Brain microvascular endothelial cell (primary cell): ENCODE measurements around the gene ARPC2.

Source experiments
- DNase-seq: peaks from one replicate; pipeline ENCODE4 v3.0.0-alpha.2; 2020
- H3K27ac ChIP-seq: fragments of 250-450 bp; sonication (Bioruptor Pico); 2 replicates; pipeline ENCODE4 v1.5.1; 2020; ENCODE audit warnings: mild to moderate bottlenecking, moderate library complexity
- H3K27me3 ChIP-seq: fragments of 250-450 bp; sonication (Bioruptor Pico); replicated peaks from 2 replicates; pipeline ENCODE4 v1.5.1; 2020; ENCODE audit warnings: mild to moderate bottlenecking
- H3K36me3 ChIP-seq: fragments of 250-450 bp; sonication (Bioruptor Pico); replicated peaks from 2 replicates; pipeline ENCODE4 v1.5.1; 2020; ENCODE audit warnings: mild to moderate bottlenecking
- H3K4me3 ChIP-seq: 2 replicates; pipeline ENCODE4 v1.5.1; 2011; ENCODE audit warnings: low read depth, mild to moderate bottlenecking, control low read depth, low read length, moderate library complexity
- in situ Hi-C: cut with HindIII; loops from 2 replicates; pipeline ENCODE4 v1.10.0; 2017; ENCODE audit warnings: low sequenced_read_pairs, low pct_ligation_motif_present
- TF ChIP-seq, protein P1 (sequence below): IDR thresholded peaks from 2 replicates; pipeline ENCODE4 v1.5.1; 2011; ENCODE audit warnings: low read depth, mild to moderate bottlenecking, moderate library complexity, low read length, control low read depth, inconsistent platforms; ENCODE audit errors: missing control alignments

The ARPC2 gene

GRCh38 chr2:218234521-218234920 is 17.5 kb downstream of the ARPC2 start:
- Histone ChIP-seq H3K27me3 (no peaks in the 10 kb centered on the region), H3K27ac (no peak overlapping the region), H3K4me3 (no peak overlapping the region), H3K36me3 (peaks cover 88% of the 10 kb centered on the region)
- DNase-seq = no peak
- in situ Hi-C loops = no loop called here
- TF ChIP-seq, protein P1, sequence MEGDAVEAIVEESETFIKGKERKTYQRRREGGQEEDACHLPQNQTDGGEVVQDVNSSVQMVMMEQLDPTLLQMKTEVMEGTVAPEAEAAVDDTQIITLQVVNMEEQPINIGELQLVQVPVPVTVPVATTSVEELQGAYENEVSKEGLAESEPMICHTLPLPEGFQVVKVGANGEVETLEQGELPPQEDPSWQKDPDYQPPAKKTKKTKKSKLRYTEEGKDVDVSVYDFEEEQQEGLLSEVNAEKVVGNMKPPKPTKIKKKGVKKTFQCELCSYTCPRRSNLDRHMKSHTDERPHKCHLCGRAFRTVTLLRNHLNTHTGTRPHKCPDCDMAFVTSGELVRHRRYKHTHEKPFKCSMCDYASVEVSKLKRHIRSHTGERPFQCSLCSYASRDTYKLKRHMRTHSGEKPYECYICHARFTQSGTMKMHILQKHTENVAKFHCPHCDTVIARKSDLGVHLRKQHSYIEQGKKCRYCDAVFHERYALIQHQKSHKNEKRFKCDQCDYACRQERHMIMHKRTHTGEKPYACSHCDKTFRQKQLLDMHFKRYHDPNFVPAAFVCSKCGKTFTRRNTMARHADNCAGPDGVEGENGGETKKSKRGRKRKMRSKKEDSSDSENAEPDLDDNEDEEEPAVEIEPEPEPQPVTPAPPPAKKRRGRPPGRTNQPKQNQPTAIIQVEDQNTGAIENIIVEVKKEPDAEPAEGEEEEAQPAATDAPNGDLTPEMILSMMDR = no peak

- Histone ChIP-seq H3K27ac (no peak overlapping the region), H3K27me3 (no peaks in the 10 kb centered on the region), H3K36me3 (peaks cover 91% of the 10 kb centered on the region), H3K4me3 (no peak overlapping the region)
- in situ Hi-C loops = no loop called here
- DNase-seq = no peak
- TF ChIP-seq, protein P1 = no peak
Measured at GRCh38 chr2:218235017-218235416, 18.0 kb downstream of the ARPC2 start.

DNA sequence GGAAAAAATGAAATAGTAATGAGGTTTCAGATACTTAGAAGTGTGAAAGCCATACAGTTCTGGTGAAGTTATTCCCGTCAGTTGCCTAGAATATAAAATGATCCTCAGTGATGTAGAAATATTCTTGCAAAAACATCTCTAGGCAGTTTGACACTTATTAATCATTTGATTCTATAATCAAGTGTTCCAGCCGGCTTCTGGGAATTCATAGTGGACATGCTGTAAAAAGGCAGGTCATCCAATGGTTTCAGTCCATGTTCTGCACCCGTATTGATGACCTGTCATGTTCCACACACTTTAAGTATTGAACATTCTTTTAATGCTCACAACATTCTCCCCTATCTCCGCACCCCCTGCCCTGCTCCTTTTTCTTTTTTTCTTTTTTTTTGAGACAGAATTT is 19.8 kb downstream of the ARPC2 start:
- Histone ChIP-seq H3K4me3 (no peak overlapping the region), H3K27me3 (no peaks in the 10 kb centered on the region), H3K36me3 (peaks cover 93% of the 10 kb centered on the region), H3K27ac (no peak overlapping the region)
- in situ Hi-C loops = no loop called here
- TF ChIP-seq, protein P1 = no peak
- DNase-seq = no peak

DNA sequence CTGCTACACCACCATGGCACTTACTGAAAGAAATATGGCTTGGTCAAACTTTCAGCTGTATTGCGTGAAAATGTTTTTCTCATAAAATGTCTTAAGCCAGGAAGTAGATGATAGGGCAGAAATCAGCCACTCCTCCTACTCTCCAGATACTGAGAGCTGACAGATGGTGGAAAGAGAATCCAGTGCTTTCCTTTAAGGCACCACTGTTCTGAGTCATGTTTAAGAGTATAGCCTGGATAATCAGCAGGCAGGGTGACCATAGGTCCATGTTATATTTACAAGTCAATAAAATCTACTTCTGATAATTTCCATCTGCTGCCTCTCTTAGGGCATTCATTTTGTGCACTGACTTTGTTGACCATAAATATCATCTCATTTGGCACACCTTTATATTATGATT is 21.9 kb downstream of the ARPC2 start:
- no peaks in the 10 kb centered on the region for H3K27me3 ChIP-seq
- no peak overlapping the region for H3K4me3 ChIP-seq
- TF ChIP-seq, protein P1 = no peak
- peaks cover 95% of the 10 kb centered on the region for H3K36me3 ChIP-seq
- DNase-seq = no peak
- in situ Hi-C loops = no loop called here
- H3K27ac ChIP-seq = no peak overlapping the region

GRCh38 chr2:218244204-218244603 is 27.2 kb downstream of the ARPC2 start:
- in situ Hi-C loops = no loop called here
- no peak for DNase-seq
- H3K27me3 ChIP-seq = no peaks in the 10 kb centered on the region
- no peak overlapping the region for H3K4me3 ChIP-seq
- H3K36me3 ChIP-seq = peaks cover 98% of the 10 kb centered on the region
- TF ChIP-seq, protein P1 = no peak
- no peak overlapping the region for H3K27ac ChIP-seq

GRCh38 chr2:218244665-218245064 is 27.7 kb downstream of the ARPC2 start:
- no peak overlapping the region for H3K4me3 ChIP-seq
- in situ Hi-C loops = no loop called here
- DNase-seq = no peak
- H3K27me3 ChIP-seq = no peaks in the 10 kb centered on the region
- TF ChIP-seq, protein P1 = no peak
- H3K27ac ChIP-seq = no peak overlapping the region
- peaks cover 98% of the 10 kb centered on the region for H3K36me3 ChIP-seq
